Lung (tissue), 12 donors: ENCODE measurements around the gene CRPPA. TPM values are rescaled to one million over a fixed set of nuclear protein-coding genes. Genes with fewer than 3 reads are reported as not detected.

Source experiments
- ATAC-seq: fragments of 200-7000 bp; cut with Tn5 transposase; one replicate; pipeline ENCODE4 v1.9.1; 2020; ENCODE audit warnings: moderate number of reproducible peaks; ENCODE audit not compliant: insufficient read depth, low FRiP score
- DNase-seq, 3 donors: peaks; one replicate each; pipeline ENCODE4 v3.0.0-alpha.2; 2013 to 2017
- H3K27ac ChIP-seq, 2 donors: one replicate each; pipeline ENCODE4 v1.5.1; 2013; ENCODE audit warnings: mild to moderate bottlenecking in 2 of 2, moderate library complexity in 2 of 2, control low read depth in 1 of 2, inconsistent platforms in 1 of 2, low read depth in 1 of 2, low read length in 1 of 2
- H3K27me3 ChIP-seq, 3 donors: one replicate each; pipeline ENCODE4 v1.5.1; 2013; ENCODE audit warnings: low read length in 2 of 3; ENCODE audit not compliant: control insufficient read depth in 3 of 3, insufficient read depth in 3 of 3
- H3K36me3 ChIP-seq, 4 donors: one replicate each; pipeline ENCODE4 v1.5.1; 2013; ENCODE audit warnings: low read length in 4 of 4, mild to moderate bottlenecking in 1 of 4, moderate library complexity in 1 of 4; ENCODE audit not compliant: control insufficient read depth in 4 of 4, insufficient read depth in 4 of 4
- H3K4me1 ChIP-seq, 5 donors: one replicate each; pipeline ENCODE4 v1.5.1; 2013; ENCODE audit warnings: low read length in 5 of 5, mild to moderate bottlenecking in 2 of 5, moderate library complexity in 1 of 5; ENCODE audit not compliant: control insufficient read depth in 5 of 5, insufficient read depth in 5 of 5
- H3K4me3 ChIP-seq: one replicate; pipeline ENCODE4 v1.5.1; 2013; ENCODE audit warnings: mild to moderate bottlenecking, control low read depth, moderate library complexity
- H3K9ac ChIP-seq, 2 donors: one replicate each; pipeline ENCODE4 v1.5.1; 2013; ENCODE audit warnings: low read length in 2 of 2, control low read depth in 1 of 2; ENCODE audit not compliant: insufficient read depth in 1 of 2
- H3K9me3 ChIP-seq, 4 donors: one replicate each; pipeline ENCODE4 v1.5.1; 2013; ENCODE audit warnings: low read length in 3 of 4, mild to moderate bottlenecking in 1 of 4, moderate library complexity in 1 of 4; ENCODE audit not compliant: control insufficient read depth in 4 of 4, insufficient read depth in 3 of 4
- CTCF ChIP-seq: IDR thresholded peaks from 2 replicates; pipeline ENCODE4 v1.5.1; 2012; ENCODE audit warnings: mild to moderate bottlenecking; ENCODE audit errors: control extremely low read depth, extremely low read depth
- WGBS, 2 donors: extraction: QIAGEN DNeasy Blood & Tissue Kit; methylation state at CpG; one replicate each; pipeline ENCODE4 v1.1.7; 2013; 5-methylcytosine and 5-hydroxymethylcytosine counted together
- polyA plus RNA-seq, 2 donors: library from polyadenylated mRNA; stranded (reverse); fragments of 200-250 nt; gene quantifications; one replicate each; pipeline ENCODE4 v1.2.1, GENCODE V29; 2013
- total RNA-seq, 2 donors: library from RNA; depleted of rRNA in 1 of 2; stranded (reverse); fragments of >200 nt in 1 of 2; gene quantifications; one replicate each; pipeline ENCODE4 v1.2.1, GENCODE V29; 2014 to 2021
- donor health status: control.
- donor health status: control.
- donor health status: Bipolar disorder and iron deficiency.
- donor health status: healthy.
- donor health status: DM: yes; HTN: yes; CAD: no.

The CRPPA gene
- total and polyA plus RNA-seq, 4 donors, result 0.38 to 8.6 (median 2.0) TPM

- ATAC-seq, result no peak
- Histone ChIP-seq H3K36me3 (peaks cover 0 to 41% (median 12%) of the 10 kb centered on the region in 4 donors), H3K27ac (no peak overlapping the region), H3K4me3 (no peak overlapping the region), H3K9me3 (peaks cover 0 to 39% (median 12%) of the 10 kb centered on the region in 4 donors), H3K9ac (no peak overlapping the region), H3K27me3 (peaks cover 0 to 4% (median 0%) of the 10 kb centered on the region in 3 donors), H3K4me1 (peaks cover 0 to 18% (median 1%) of the 10 kb centered on the region in 5 donors)
- no peak for TF ChIP-seq CTCF
- DNase-seq, result peak; percentile 56 to 78 (median 59)
- 93 to 96% methylated on average over 46 of the region's 46 CpGs for WGBS, 2 donors
Measured at GRCh38 chr7:16398146-16399017, 23.0 kb downstream of the CRPPA start.

- ATAC-seq (no peak), DNase-seq (peak; percentile 39 to 79 (median 45))
- WGBS, 2 donors, result 92 to 94% methylated on average over 33 of the region's 33 CpGs
- Histone ChIP-seq H3K36me3 (peaks cover 0 to 41% (median 12%) of the 10 kb centered on the region in 4 donors), H3K27me3 (peaks cover 0 to 4% (median 0%) of the 10 kb centered on the region in 3 donors), H3K4me3 (no peak overlapping the region), H3K4me1 (peaks cover 0 to 18% (median 1%) of the 10 kb centered on the region in 5 donors), H3K27ac (no peak overlapping the region), H3K9me3 (peaks cover 0 to 39% (median 11%) of the 10 kb centered on the region in 4 donors), H3K9ac (no peak overlapping the region)
- TF ChIP-seq CTCF, result no peak
Measured at GRCh38 chr7:16397501-16398145, 23.7 kb downstream of the CRPPA start.

- ATAC-seq, result no peak
- 94 to 95% methylated on average over 25 of the region's 25 CpGs for WGBS, 2 donors
- Histone ChIP-seq H3K36me3 (peaks cover 0 to 41% (median 12%) of the 10 kb centered on the region in 4 donors), H3K4me1 (peaks cover 0 to 18% (median 1%) of the 10 kb centered on the region in 5 donors), H3K9ac (no peak overlapping the region), H3K4me3 (no peak overlapping the region), H3K27ac (no peak overlapping the region), H3K9me3 (peaks cover 0 to 39% (median 11%) of the 10 kb centered on the region in 4 donors), H3K27me3 (peaks cover 0 to 4% (median 0%) of the 10 kb centered on the region in 3 donors)
- no peak for TF ChIP-seq CTCF
- peak in 2 of 3 donors; percentile 20 to 21 for DNase-seq
Measured at GRCh38 chr7:16396766-16397500, 24.4 kb downstream of the CRPPA start.
